Activated CD8-positive, alpha-beta memory T cell treated with anti-CD3 and anti-CD28 coated beads for 1 hour (primary cell): ENCODE data around the gene PLAA.

Source experiments
- DNase-seq, 2 donors: peaks; one replicate each; pipeline ENCODE4 v3.0.0-alpha.2; 2020; ENCODE audit warnings: low read depth in 1 of 2; ENCODE audit errors: extremely low read depth in 1 of 2

The PLAA gene

GRCh38 chr9:26946753-26947727, at the start of gene PLAA:
PLAA (minus strand) TSS chr9:26947242; CDS start chr9:26947045, 197 bp downstream.
- peak; percentile 59 to 74 for DNase-seq

DNA sequence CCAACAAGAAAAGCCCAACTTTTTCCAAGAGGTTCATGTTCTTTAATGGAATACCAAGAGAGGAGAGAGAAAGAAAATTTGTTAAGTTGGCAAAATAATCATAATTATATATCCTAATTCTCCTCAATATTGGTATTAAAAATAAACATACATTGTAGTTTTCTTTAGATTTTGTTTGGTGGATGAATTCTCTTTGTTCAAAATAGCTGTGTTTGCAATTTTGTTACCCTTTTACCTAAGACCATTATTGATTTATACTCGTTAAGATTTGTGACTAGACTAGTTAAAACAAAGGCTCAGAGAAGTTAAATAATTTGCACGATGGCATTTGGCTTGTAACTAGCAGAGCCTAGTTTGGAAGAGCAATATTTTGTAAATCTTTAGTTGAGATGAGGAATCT, 48.8 kb upstream of the PLAA start:
- no peak for DNase-seq

- DNase-seq, result no peak
Measured at GRCh38 chr9:26983340-26983739, 36.3 kb upstream of the PLAA start.

- DNase-seq, result no peak
Measured at GRCh38 chr9:26975728-26976707, 29.0 kb upstream of the PLAA start.

- no peak for DNase-seq
Measured at GRCh38 chr9:26974927-26975326, 27.9 kb upstream of the PLAA start.

DNA sequence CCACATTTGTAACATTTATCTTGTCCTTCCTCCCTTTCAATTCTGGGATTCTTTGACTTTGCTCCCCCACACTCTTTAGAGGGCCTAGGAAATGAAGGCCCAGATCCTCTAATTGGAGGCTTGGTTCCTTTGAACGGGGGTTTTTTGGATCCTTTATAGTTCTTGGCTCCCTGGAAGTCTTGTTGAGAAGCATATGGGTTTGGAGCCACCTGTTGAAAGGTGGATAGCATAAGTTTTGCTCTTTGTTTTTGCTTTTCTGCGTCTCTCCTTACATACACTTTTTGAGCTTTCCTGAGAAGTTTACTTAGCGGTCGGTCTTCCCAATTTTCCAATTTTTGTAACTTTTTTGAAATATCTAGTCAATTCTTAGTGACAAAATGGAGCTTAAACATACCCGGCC, 26.9 kb upstream of the PLAA start:
- DNase-seq, result no peak

DNA sequence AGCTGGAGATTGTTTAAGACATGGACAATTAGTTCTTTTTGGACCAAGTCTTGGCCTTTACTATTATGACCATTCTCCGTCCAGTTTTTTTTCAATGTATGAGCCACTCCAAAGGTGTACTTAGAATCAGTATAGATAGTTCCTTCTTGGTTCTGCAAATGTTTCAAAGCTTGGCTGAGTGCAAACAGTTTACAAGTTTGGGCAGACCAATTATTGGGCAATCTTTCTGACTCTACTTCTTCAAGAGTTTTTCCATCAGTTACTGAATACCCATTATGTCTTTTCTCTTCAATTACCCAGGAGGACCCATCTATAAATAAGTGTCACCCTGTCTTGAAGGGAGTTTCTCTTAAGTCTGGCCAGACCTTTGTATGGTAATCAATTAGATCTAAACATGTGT, 24.7 kb upstream of the PLAA start:
- DNase-seq, result no peak

GRCh38 chr9:26956860-26957233, 9.8 kb upstream of the PLAA start:
- no peak for DNase-seq

GRCh38 chr9:26955921-26956859, 9.1 kb upstream of the PLAA start, which contains the start of gene IFT74:
IFT74 (plus strand) TSS chr9:26956412; CDS start chr9:26961968, 5,556 bp downstream.
- peak; percentile 81 to 86 for DNase-seq

- no peak for DNase-seq
Measured at GRCh38 chr9:26955222-26955903, 8.3 kb upstream of the PLAA start.

- no peak for DNase-seq
Measured at GRCh38 chr9:26954050-26954508, 7.0 kb upstream of the PLAA start.

DNA sequence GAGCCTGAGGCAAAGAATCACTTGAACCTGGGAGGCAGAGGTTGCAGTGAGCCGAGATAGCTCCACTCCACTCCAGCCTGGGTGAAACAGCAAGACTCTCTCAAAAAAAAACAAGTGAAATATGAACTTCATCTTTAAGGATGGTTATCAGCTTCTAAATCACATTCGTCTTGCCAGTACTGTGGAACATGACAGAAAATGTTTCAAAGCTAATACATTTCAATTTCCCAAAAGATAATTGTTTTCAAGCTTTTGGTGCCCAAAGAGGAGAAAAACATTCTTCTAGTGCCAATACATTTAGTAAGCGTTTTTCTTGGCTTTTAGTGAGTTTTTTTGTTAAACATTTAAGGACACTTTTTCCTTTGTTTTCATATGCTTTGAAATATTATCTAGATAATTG, 4.8 kb upstream of the PLAA start:
- DNase-seq, result no peak

DNA sequence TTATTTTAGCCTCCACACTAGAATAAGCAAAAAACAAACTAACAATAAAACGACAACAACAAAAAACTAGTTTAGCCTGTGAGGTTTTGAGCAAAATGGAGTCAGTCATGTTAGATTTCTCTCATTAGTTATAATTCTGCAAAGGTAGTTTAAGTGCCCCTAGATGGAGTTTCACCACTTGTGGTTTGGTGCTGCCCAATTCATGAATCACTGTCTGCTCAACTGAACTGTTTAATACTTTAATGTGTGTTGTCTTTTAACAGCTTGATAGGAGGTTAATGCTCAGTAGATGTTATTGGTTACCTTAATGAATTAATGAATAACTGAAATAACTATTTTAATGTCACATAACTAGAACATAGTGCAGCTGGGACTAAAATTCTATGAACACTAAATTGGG, 3.5 kb upstream of the PLAA start:
- no peak for DNase-seq

DNA sequence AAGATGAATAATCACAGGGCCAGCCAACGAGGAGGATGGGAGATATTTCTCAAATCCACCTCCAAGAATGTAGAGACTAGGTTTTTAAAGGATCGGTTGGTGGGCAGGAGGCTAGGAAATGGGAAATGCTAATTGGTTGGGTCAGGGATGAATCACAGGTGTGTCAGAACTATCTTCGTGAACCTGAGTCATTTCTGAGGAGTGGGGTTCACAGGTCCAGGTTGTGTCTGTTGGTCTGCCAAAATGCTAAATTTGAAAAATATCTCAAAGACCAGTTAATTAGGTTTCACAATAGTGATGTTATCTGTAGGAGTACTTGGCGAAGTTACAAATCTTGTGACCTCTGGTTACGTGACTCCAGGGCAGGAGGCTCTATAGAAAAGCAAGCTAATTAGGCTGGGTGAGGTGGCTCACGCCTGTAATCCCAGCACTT, 2.6 kb upstream of the PLAA start:
- DNase-seq, result no peak

DNA sequence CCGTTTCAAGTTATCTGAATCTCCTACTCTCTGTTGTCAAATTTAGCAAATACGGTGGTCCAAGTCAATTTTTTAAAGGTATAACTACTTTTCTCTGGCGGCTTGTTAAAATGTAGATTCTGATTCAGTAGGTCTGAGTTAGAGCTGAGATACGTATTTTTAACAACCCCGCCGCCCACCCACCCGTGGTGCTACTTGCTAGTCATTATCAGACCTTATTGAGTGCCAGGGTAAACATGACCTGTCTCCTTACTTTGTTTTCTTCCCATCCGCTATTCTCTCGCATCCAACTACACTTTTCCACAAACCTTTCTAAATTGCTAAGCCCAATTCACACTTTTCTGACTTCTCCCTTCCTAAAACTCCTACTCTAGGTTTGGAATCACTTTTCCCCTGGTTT, 694 bp upstream of the PLAA start:
- no peak for DNase-seq

DNA sequence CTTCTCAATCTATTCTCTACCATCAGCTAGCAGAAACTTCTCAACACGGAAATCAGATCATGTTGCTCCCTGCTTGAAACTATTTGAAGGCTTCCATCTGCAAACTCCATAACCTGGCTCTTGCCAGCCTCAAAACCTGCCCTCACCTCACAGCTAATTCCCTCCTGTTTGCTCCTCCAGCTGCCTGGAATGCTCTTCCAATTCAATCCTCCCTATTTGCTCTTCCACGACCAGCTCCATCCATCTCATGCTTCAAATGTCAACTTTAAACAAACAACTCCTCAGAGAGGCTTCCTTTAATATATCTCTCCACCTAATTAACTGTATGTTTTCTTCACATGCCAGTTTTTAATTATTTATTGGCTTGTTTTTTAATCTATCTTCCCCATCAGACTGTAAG, 1.5 kb downstream of the PLAA start:
- DNase-seq, result no peak

DNA sequence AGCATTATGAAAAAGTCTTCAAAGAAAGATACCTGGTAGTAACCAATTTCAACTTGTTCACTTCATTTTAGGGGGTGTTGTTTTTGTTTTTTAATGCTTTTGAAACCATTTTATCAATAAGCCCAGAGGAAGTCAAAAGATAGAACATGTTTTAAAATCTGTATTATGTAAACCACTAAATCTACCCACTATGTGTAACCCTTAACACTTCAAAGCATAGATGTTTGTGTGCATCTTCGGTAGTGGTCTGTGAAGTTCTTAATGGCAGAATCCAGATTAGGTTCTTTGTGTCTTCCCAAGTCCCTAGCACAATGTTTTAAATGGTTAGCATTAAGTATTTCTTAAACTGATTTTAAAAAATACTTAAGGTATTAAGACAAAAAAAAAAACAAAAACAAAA, 6.3 kb downstream of the PLAA start:
- DNase-seq, result no peak

DNA sequence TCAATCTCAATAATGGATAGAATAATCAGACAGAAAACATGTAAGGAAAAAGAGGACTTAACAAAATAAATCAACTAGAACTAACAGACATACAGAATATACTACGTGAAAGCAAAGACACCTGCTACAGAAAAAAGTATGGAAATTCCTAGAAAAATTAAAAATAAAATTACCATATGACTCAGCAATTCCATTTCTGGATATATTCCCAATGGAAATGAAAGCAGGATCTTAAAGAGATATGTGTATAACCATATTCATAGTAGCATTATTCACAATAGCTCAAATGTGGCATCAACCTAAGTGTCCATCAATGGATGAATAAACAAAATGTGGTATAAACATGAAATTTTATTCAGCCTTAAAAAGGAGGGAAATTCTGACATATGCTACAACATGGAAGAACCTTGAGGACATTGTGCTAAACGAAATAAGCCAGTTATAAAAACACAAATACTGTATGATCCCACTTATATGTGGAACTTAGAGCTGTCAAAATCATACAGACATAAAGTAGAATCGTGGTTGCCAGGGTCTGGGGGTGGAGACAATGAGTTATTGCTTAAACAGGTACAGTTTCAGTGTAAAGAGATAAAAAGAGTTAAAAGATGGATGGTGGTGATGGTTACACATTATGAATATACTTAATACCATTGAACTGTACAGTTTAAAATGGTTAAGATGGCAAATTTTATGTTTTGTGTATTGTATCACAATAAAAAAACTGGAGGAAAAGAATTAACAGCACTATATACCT, 6.9 kb downstream of the PLAA start:
- DNase-seq, result no peak

DNA sequence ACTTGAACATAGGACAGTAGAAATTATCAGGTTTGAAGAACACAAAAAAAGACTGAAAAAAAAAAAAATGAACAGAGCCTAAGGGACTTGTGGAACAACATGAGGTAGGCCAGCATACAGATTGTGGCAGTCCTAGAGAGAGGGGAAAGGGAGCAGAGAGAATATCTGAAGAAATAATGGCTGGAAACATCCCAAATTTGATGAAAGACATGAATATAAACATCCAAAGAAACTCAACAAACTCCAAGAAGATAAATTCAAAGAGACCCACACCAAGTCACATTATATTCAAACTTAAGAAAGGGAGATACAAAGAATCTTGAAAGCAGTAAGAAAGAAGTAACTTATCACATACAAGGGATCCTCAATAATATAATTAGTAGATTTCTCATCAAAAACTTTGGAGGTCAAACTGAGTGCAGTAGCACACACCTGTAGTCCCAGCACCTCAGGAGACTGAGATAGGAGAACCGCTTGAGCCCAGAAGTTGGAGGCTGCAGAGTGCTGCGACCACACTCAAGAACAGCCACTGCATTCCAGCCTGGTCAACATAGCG, 9.1 kb downstream of the PLAA start:
- DNase-seq, result no peak
